Loucy (cell line): ENCODE results near the gene SLC22A16.

Source experiments
- H2AFZ ChIP-seq: fragments of 200-600 bp; sonication (generic); 2 replicates; pipeline ENCODE4 v1.6.0; 2016; ENCODE audit warnings: antibody characterized with exemption, mild to moderate bottlenecking, low read length, moderate library complexity
- H3F3A ChIP-seq: fragments of 200-600 bp; 2 replicates; pipeline ENCODE4 v1.6.0; 2016; ENCODE audit warnings: antibody characterized with exemption, low read depth, mild to moderate bottlenecking
- H3K27me3 ChIP-seq: fragments of 200-600 bp; sonication (generic); 2 replicates; pipeline ENCODE4 v1.6.1; 2014; ENCODE audit warnings: low read length, mild to moderate bottlenecking; ENCODE audit not compliant: insufficient read depth, poor library complexity, severe bottlenecking
- H3K36me3 ChIP-seq: fragments of 200-600 bp; sonication (generic); 2 replicates; pipeline ENCODE4 v1.6.1; 2016; ENCODE audit warnings: low read length; ENCODE audit not compliant: insufficient read depth
- H3K4me1 ChIP-seq: fragments of 200-600 bp; sonication (generic); 2 replicates; pipeline ENCODE4 v1.5.1; 2014; ENCODE audit warnings: low read length, mild to moderate bottlenecking; ENCODE audit not compliant: insufficient read depth, poor library complexity, severe bottlenecking
- H3K4me2 ChIP-seq: fragments of 200-600 bp; sonication (generic); 2 replicates; pipeline ENCODE4 v1.6.0; 2014; ENCODE audit warnings: antibody characterized with exemption, low read length, low read depth, mild to moderate bottlenecking; ENCODE audit not compliant: poor library complexity, severe bottlenecking
- H3K4me3 ChIP-seq: fragments of 200-600 bp; sonication (generic); 2 replicates; pipeline ENCODE4 v1.5.1; 2014; ENCODE audit warnings: low read length, mild to moderate bottlenecking, mixed read lengths; ENCODE audit not compliant: poor library complexity, severe bottlenecking
- H3K79me2 ChIP-seq: fragments of 200-600 bp; sonication (generic); 2 replicates; pipeline ENCODE4 v1.6.1; 2014; ENCODE audit warnings: low read length; ENCODE audit not compliant: insufficient read depth
- H3K9ac ChIP-seq: fragments of 200-600 bp; sonication (generic); 2 replicates; pipeline ENCODE4 v1.6.0; 2014; ENCODE audit warnings: mild to moderate bottlenecking, low read depth, low read length, moderate library complexity; ENCODE audit not compliant: poor library complexity, severe bottlenecking
- H3K9me2 ChIP-seq: fragments of 200-600 bp; sonication (generic); replicated peaks from 2 replicates; pipeline ENCODE4 v1.6.1; 2016; ENCODE audit warnings: low read depth, low read length, mixed read lengths
- H3K9me3 ChIP-seq: fragments of 200-600 bp; sonication (generic); 2 replicates; pipeline ENCODE4 v1.6.1; 2014; ENCODE audit warnings: mild to moderate bottlenecking, antibody characterized with exemption, low read length, low read depth; ENCODE audit not compliant: insufficient read depth
- H4K20me1 ChIP-seq: fragments of 200-600 bp; sonication (generic); 2 replicates; pipeline ENCODE4 v1.6.0; 2014; ENCODE audit warnings: antibody characterized with exemption, low read length, mild to moderate bottlenecking; ENCODE audit not compliant: insufficient read depth, poor library complexity, severe bottlenecking
- CTCF ChIP-seq: fragments of 200-600 bp; sonication (generic); conservative IDR thresholded peaks from 2 replicates; pipeline ENCODE4 v1.5.1; 2014; ENCODE audit warnings: mild to moderate bottlenecking, antibody characterized with exemption, low read length
- EZH2phosphoT487 ChIP-seq: fragments of 200-600 bp; IDR thresholded peaks from 2 replicates; pipeline ENCODE4 v1.6.1; 2018; ENCODE audit warnings: antibody characterized with exemption, mild to moderate bottlenecking, moderate library complexity, borderline replicate concordance

The SLC22A16 gene

GRCh38 chr6:110408901-110409300 lies 67.5 kb downstream of the SLC22A16 start:
- TF ChIP-seq CTCF (peak; percentile 34), EZH2phosphoT487 (no peak)
- Histone ChIP-seq H4K20me1 (no peaks in the 10 kb centered on the region), H3K9me3 (no peaks in the 10 kb centered on the region), H3K79me2 (no peaks in the 10 kb centered on the region), H3K4me3 (no peak overlapping the region), H3K9me2 (no peaks in the 10 kb centered on the region), H3K27me3 (no peaks in the 10 kb centered on the region), H3K4me1 (no peaks in the 10 kb centered on the region), H3K9ac (no peak overlapping the region), H2AFZ (no peak overlapping the region), H3K4me2 (no peak overlapping the region), H3F3A (no peaks in the 10 kb centered on the region), H3K36me3 (no peaks in the 10 kb centered on the region)

GRCh38 chr6:110404607-110405006 lies 71.8 kb downstream of the SLC22A16 start:
- TF ChIP-seq EZH2phosphoT487: no peak
- no peak for TF ChIP-seq CTCF
- no peaks in the 10 kb centered on the region for H3F3A ChIP-seq
- no peak overlapping the region for H3K9ac ChIP-seq
- H3K9me3 ChIP-seq: no peaks in the 10 kb centered on the region
- no peaks in the 10 kb centered on the region for H3K36me3 ChIP-seq
- H3K4me2 ChIP-seq: no peak overlapping the region
- no peak overlapping the region for H2AFZ ChIP-seq
- no peaks in the 10 kb centered on the region for H3K27me3 ChIP-seq
- H4K20me1 ChIP-seq: no peaks in the 10 kb centered on the region
- no peaks in the 10 kb centered on the region for H3K4me1 ChIP-seq
- no peaks in the 10 kb centered on the region for H3K9me2 ChIP-seq
- no peaks in the 10 kb centered on the region for H3K79me2 ChIP-seq
- H3K4me3 ChIP-seq: no peak overlapping the region

- no peaks in the 10 kb centered on the region for H3K79me2 ChIP-seq
- no peak overlapping the region for H3K4me2 ChIP-seq
- H3K4me3 ChIP-seq: no peak overlapping the region
- no peaks in the 10 kb centered on the region for H3F3A ChIP-seq
- no peak overlapping the region for H2AFZ ChIP-seq
- H3K9me3 ChIP-seq: no peaks in the 10 kb centered on the region
- TF ChIP-seq CTCF (no peak), EZH2phosphoT487 (no peak)
- H3K4me1 ChIP-seq: peaks cover 10% of the 10 kb centered on the region
- no peak overlapping the region for H3K9ac ChIP-seq
- H3K27me3 ChIP-seq: no peaks in the 10 kb centered on the region
- H4K20me1 ChIP-seq: no peaks in the 10 kb centered on the region
- H3K9me2 ChIP-seq: no peaks in the 10 kb centered on the region
- no peaks in the 10 kb centered on the region for H3K36me3 ChIP-seq
Measured at GRCh38 chr6:110401585-110402176, 74.7 kb downstream of the SLC22A16 start.
